ENCODE data around the gene SLC24A2.
"Not testable (repeated sequence)": the region's sequence is repeated elsewhere in the genome, so short reads cannot be mapped to it uniquely, and the experiment has no call there.

Gene SLC24A2

DNA sequence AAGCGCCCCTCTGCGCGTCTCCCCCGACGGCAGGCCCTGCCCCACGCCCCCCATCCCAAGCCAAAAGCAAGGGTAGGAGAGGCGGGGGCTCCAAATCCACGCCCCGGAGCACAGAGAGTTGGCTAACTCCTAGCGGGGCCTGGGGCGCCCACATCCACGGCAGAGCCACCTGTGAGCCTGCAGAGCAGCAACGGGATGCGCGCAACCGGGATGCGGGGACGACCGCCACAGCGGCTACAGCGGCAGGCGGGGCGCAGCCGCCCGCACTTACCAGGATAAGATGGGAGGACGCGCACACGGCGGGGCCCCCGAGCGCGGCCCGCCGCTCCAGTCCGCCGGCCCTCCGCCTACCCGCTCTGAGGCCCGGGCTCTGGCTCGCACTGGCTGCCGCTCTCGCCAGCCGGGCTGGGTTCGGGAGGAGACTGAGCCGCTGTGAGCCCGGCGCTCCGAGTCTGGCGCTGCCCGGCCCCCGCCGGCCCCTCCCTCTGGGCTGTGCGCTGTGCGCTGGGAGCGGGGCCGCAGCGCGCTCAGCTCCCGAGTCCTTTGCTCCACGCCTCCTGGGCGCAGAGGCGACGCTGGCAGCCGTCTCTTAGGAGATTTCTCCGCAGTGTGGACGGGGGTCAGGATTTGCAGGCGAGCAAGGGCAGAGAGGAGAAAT, at the start of gene SLC24A2:
Gene SLC24A2, minus strand, starts transcription at position 424 of the 658 bp plus-strand sequence.
- DNase-seq (ENCODE audit: low read depth in 2 of 2) = no peak

DNA sequence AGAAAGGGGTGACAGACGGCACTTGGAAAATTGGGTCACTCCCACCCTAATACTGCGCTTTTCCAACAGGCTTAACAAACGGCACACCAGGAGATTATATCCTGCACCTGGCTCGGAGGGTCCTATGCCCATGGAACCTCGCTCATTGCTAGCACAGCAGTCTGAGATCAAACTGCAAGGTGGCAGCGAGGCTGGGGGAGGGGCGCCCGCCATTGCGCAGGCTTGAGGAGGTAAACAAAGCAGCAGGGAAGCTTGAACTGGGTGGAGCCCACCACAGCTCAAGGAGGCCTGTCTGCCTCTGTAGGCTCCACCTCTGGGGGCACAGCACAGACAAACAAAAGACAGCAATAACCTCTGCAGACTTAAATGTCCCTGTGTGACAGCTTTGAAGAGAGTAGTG, 44.5 kb upstream of the SLC24A2 start:
- DNase-seq (ENCODE audit: low read depth in 2 of 2) = not testable (repeated sequence)

DNA sequence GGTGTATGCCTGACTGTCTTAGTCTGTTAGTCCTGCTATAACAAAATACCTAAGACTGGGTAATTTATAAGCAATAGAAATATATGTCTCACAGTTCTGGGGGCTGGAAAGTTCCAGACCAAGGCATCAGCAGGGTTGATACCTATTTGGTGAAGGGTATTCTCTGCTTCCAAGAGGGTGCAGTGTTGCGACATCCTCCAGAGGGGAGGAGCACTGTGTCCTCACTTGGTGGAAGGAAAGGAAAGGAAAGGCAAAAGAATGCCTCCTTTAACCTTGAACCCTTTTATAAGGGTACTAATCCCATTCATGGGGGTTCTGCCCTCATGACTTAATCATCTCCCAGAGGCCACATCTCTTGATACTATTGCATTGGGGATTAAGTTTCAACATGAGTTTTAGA, 42.0 kb upstream of the SLC24A2 start:
- no peak for DNase-seq (ENCODE audit: low read depth in 2 of 2)

DNA sequence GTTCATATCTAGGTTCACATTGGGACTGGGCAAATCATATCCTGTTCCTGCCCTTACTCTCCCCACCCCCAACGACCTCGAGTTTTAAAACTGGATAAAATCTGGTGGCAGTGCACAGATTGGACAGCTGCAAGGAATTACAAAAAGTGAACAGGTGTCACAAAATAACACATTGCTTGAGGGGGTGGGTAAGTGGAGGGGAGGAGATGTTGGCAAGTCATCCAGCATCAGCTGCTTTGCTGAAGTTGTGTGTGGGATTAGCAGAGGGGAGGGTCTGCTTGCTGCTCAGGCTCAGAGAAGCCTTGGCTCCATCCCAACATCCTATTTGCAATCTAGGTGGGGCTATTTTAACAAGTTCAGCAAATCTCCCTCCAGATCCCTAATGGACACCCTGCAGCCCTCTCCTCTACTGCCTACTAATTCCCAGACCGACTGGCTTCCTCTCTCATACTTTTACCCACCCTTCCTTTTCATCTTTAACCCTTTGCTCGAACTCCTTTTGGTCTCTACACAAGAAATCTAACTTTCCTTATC, 39.8 kb upstream of the SLC24A2 start:
- no peak for DNase-seq (ENCODE audit: low read depth in 2 of 2)

DNA sequence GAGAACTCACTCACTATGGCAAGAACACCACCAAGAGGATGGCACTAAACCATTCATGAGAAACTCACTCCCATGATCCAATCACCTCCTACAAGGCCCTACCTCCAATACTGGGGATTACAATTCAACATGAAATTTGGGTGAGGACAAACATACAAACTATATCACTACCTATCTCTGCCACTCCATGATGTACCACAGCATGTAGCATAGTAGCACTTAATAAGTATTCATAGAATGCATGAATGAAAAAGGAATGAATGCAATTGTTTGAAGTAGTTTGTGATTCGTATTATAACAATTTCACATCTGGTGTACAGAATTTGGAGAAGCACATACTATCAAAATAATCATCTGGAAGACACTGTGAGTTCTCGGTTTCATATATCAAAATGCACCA, 27.9 kb upstream of the SLC24A2 start:
- no peak for DNase-seq (ENCODE audit: low read depth in 2 of 2)

DNA sequence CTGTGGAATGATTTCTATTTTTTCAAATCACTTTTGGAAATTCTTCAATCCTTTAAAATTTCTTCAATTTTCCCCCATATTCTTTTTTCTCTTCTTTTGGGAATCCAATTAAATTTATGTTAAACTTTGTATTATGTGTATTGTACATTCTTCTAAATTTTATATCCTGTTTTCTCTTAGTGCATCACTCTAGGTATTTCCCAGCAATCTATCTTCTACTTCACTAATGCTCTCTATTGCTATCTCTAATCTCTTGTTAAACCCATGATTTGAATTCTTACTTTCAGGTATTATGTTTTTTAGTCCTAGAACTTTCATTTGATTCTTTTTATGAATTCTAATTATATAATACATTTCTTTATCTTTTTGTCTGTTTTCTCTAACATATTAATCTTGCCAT, 23.4 kb upstream of the SLC24A2 start:
- no peak for DNase-seq (ENCODE audit: low read depth in 2 of 2)

DNA sequence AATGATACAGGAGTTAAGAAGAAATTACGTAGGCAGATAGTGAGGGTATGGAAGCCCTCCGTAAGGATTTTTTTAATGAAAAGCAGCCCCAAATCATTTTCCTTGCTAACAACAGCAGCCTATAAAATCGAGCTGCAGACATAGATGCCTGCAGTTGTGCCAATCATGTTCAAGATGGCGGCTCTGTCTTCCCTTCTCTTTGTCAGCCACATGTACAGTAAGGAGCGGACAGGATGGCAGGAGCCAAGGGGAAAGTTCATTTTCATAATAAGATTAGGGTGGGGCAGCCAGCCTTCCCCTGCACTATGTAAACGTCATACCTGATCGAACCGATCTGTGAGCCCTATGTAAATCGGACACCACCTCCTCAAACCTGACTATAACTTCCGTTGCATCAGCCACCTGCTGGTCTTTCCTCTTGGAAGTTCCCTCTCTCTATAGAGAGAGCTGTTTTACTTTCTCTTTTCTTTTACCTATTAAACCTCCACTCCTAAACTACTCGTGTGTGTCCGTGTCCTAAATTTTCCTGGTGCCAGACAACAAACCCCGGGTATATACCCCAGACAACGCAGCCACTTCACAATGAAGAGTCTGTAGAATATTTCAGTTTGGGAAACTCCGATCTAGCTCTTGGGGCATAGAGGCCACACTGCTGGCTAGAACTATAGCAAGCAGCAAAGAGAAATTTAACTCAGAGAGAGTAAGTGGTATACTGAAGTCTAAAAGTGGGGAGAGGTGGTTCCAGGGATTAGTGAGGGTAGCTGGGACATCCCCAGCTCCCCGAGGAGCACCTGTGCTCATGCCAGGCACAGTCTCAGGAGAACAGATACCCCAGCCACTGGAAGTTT, 20.8 kb upstream of the SLC24A2 start:
- DNase-seq (ENCODE audit: low read depth in 2 of 2) = no peak

DNA sequence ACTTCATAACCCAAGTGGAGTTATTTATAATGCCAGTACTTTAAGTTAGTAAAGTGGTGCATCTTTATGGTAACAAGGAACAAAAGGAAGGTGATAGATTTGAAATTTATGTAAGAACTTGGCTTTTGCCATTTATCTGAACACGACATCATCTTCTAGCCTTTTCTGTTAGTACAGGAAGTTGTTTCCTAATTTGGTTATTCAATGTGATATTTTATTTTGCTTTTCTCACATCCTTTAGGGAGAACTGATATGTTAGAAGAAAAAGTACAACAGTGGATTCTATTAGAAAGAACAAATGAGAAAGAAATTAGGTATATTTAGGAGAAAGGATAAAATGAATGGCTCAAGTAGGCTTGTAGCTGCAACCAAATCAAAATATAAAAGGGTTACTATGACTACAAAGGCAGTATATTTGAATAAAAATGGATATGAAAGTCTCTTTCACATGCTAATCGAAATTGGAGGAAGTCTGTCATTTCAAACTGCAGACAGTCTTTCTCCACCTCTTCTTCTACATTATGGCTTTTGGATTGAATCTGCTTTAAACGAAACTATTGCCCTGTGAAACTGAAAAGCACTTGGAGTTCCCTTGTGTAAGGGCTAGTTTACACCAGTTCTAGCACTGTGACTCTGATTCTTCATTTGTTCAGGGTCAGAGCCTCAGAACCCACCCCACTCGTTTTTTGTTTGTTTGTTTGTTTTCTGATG, 18.5 kb upstream of the SLC24A2 start:
- no peak for DNase-seq (ENCODE audit: low read depth in 2 of 2)

DNA sequence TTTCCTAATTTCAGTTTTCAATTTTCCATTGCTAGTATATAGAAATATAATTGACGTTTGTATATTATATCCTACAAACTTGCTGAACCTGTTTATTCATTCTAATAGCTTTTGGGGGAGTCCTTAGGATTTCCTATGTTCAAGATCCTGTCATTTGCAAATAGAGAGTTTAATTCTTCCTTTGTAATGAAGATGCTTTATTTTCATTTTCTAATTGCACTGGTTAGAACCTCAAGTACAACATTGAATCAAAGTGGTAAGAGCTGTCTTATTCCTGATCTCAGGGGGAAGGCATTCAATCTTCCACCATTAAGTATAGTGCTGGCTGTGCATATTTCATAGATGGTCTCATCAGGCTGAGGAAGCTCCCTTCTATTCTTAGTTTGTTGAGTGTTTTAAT, 15.6 kb upstream of the SLC24A2 start:
- no peak for DNase-seq (ENCODE audit: low read depth in 2 of 2)

DNA sequence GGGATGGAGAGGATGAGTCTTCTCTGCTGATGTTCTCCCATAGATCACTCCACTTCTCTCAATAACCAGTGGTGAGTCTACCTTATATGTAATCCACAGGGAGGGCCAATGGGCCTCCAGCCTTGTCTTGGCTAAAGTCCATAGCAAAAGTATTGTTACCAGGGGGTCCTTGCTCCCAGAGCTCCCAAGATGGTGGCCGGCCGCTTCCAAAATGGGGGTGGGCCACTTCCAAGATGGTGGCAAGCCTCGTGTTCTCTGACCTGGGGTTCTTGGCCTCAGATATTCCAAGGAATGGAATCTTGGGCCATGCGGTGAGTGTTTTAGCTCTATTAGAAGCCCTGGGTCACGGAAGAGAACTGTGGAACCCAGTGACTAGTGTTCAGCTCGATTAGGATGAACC, 12.0 kb upstream of the SLC24A2 start:
- no peak for DNase-seq (ENCODE audit: low read depth in 2 of 2)

DNA sequence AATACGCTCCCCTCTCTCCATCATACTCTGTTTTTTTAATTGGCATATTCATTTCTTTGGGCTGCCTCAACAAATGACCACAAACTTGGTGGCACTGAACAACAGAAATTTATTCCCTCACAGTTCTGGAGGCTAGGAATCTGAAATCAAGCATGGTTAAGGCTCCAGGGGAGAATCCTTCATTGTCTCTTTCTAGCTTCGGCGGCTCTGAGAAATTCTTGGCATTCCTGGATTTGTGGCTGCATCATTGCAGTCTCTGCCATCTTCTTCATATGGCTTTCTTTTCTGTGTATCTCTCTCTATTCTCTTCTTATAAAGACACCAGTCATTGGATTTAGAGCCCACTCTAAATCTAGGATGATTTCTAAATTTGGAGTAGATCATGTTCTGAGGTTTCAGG, 10.9 kb upstream of the SLC24A2 start:
- no peak for DNase-seq (ENCODE audit: low read depth in 2 of 2)

DNA sequence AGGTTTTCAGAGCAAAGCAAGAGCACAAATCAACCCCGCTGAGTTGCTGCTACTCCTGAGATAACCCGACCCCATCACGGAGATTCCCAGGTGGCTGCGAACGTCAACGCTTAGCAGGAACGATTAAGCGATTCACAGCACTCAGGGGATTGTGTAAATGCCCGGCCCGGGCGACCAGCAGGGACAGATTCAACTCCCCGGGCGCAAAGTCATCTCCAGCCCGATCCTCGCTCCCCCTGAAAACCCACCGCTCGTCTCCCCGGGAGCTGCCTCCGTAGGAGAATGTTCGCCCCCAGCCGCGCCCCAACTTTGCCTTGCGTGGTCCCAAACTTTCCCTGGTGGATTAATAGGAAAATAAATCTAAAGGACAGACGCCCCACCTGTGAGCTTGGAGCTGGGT, 685 bp downstream of the SLC24A2 start:
- no peak for DNase-seq (ENCODE audit: low read depth in 2 of 2)

DNA sequence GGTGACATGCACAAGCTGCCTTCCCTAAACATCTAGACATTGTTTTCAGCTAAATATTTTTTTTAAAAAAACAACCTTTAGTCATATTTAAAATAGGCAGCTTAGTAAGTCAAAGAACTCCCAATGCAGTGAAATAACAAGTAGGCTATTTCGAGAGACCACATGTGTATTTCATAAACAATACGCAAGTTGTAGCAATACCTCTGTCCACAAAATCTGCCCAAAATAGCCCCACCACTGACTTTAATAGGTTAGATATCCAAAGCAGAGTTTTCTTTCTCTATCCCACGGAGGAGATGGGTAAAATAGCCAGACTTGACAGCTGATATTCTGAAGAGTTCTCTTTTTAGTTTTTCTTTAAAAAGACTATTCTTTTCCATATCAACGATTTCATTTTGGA, 1.2 kb downstream of the SLC24A2 start:
- no peak for DNase-seq (ENCODE audit: low read depth in 2 of 2)

DNA sequence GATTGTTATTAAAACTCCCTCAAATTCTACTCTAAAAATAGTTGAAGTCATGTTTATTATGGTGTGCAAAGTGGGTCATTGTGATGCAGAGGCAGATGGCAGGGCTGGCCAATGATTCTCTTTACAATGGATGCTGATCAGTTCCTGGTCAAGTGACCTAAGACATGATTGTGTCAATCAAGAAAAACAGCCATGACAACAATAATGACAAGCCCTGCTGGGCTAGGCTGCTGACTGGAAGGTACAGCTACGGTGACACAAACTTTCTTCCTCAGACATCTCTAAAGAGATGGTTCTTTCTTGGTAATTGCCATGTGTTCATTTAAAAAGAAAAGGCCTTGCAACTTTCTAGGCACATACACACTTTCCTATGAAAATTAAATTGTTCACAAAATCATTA, 3.6 kb downstream of the SLC24A2 start:
- DNase-seq (ENCODE audit: low read depth in 2 of 2) = no peak

DNA sequence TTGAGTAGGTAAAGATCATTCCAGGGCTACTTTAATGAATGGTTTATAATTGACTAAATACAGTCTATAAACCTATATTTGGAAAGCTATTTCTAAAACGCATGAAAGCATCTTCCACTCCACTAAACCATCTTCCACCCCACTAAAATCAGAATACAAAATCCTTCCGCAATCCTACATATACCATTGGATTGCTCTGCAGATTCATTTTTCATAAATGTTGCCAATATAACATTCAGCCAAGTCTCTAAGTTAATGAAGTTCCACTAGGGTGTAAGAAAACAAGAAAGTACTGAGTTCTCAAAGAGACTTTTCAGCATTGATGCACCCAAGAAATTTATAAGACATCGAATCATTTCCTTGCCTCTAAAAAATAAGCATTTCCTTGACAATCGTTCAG, 4.7 kb downstream of the SLC24A2 start:
- no peak for DNase-seq (ENCODE audit: low read depth in 2 of 2)

DNA sequence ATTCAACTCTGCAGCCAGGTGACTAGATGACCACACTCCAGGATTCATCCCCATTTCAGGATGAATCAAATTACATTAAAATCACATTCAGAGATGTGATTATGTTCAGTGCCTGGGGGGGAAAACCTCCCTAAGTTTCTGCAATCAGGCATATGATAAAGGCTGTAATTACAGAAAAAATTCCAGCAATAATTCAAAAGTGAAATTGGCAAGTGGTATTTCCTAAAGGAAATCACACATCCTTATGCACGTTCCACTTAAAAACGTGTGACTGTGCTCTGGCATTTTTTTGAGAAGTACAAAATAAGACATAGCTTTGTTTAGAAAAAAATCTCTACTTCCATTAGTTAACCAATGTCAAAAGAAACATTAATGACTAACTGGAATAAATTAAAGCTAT, 5.3 kb downstream of the SLC24A2 start:
- DNase-seq (ENCODE audit: low read depth in 2 of 2) = no peak

DNA sequence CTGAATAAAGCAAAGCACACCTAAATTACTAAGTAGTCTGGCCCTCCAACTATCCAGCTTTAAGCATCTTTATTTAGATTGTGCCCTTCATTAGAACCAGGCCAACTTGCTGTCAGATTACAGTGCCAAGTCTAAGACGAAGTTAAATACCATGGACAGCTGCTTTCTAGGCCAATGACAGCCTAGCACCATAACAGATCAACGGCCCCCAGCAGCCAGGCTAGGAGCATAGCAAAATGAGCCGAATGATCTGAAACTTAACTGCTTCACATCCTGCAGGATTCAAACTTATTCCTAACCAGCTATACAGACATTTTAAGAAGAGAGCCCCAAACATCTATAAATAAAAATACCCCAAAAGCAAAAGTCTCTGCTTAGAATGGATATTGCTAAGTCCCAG, 6.8 kb downstream of the SLC24A2 start:
- DNase-seq (ENCODE audit: low read depth in 2 of 2) = no peak

DNA sequence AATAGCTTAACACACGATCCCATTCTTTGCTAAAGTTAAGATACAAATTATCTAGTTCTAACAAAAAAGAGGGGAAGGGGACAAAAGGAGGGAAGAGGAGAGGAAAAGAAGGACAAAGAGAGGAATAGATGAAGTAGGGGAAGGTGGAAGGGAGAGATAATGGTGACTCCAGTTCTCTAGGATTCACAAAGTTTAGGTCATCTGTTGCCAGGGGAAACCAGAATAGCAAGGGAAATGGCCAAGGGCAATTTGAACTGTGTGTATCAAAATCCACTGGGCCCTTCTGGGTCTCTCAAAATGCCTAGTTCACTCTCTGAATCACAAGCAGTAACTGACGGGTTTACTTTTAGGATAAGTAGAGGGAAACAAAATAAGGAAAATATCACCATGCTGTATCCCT, 7.6 kb downstream of the SLC24A2 start:
- DNase-seq (ENCODE audit: low read depth in 2 of 2) = no peak

DNA sequence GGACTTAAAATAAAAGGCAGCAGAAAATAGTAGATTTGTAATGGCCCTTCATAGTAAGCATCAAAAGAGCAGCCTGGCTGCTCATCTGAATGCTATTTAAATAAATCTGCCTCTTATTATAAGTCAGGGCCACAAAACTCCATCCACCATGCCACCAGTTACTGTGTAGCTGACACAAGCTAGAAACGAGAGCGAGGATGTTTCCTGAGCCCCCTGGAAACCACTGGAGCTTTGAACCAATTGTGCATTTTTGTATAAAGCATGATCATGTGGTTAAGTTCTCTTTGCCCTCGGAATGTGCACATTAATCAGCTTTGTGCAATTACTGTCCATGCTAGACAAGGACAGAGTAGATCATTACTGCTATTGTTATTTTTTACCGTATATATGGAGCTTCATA, 17.4 kb downstream of the SLC24A2 start:
- no peak for DNase-seq (ENCODE audit: low read depth in 2 of 2)

DNA sequence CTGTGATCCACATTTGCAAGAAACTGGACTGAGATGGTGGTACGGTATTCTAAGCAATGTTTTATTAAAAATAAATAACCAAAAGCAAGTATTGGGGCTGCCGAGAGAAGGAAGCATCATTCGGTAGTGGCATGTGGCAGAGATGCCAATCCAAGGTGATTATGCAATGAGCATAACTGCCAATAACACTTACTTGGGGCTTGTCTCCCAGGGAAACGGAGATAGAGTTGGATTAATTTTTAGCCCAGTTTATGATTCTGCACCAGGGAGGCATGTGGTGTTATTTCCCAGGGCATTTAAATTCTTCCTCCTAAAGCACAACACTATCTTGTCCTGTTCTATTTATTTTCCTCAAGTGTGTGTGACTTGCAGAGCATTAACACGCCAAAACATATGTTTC, 17.9 kb downstream of the SLC24A2 start:
- DNase-seq (ENCODE audit: low read depth in 2 of 2) = no peak

DNA sequence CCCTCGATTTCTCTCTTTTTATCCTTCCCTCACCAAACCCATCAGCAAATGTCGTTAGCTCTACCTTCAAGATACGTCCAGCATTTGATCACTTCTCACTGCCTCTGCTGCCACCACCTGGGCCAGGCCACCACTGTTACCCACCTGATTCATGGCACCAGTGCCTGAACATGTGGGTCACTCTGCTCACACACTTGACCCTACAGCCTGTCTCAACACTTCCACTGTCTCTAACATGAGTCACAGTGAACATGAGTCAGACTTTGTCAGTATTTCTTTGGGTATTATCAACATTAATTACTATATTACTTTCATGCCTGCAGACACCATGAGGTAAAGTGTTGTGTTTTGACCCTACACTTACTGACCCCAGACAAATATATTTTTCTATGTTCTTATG, 19.6 kb downstream of the SLC24A2 start:
- DNase-seq (ENCODE audit: low read depth in 2 of 2) = no peak

DNA sequence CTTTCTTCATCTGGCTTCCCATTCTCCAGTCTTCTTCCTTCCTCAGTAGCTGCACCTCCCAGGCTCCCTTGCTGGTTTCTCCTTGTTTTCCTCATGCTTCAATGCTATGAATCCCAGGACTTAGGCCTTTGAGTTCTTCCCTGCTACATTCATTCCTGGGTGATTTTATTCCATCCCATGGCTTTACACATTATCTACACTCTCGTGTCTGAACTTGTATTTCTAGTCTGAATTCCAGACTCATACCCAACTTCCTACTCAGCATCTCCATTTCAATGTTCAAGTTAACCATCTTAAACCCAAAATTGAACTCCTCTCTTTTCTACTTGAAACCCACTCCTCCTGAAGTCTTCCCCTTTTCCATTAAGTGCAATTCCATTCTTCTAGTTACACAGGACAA, 20.0 kb downstream of the SLC24A2 start:
- no peak for DNase-seq (ENCODE audit: low read depth in 2 of 2)

DNA sequence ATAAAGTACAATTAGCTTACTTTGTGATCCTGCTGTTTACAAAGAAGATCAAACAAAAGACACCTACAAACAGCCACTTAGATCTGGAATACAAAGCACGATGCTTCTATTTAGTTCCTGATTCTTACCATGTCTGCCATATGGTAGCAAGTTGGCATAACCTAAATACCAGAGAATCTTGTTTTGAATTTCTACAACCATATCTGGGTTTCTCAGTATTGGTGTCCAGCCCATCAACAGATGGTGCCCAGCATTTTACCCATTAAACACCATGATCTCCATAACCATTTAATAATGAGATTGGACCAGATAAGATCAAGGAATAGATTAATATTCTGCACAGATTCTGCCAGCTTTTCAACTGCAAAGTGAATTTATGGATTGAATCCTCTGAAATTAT, 29.8 kb downstream of the SLC24A2 start:
- no peak for DNase-seq (ENCODE audit: low read depth in 2 of 2)
